Left lung (tissue), 10 donors: ENCODE measurements around the gene CFAP91. TPM values are rescaled to one million over a fixed set of nuclear protein-coding genes. Genes with fewer than 3 reads are reported as not detected.

Experiments
- ATAC-seq: fragments of 200-7000 bp; cut with Tn5 transposase; one replicate; pipeline ENCODE4 v1.9.1; 2020; ENCODE audit warnings: moderate library complexity
- DNase-seq, 4 donors: peaks; one replicate each; pipeline ENCODE4 v3.0.0-alpha.2; 2013 to 2020
- H3K27ac ChIP-seq, 2 donors: fragments of 200-600 bp; sonication (generic) in 1 of 2; one replicate each; pipeline versions ENCODE4 v1.5.0 to v1.8.0; 2020 to 2021
- H3K27me3 ChIP-seq, 2 donors: fragments of 200-600 bp; sonication (generic) in 1 of 2; one replicate each; pipeline versions ENCODE4 v1.5.0 to v1.8.0; 2020 to 2021
- H3K36me3 ChIP-seq, 2 donors: fragments of 200-600 bp; sonication (generic) in 1 of 2; one replicate each; pipeline versions ENCODE4 v1.5.0 to v1.8.0; 2020 to 2021
- H3K4me1 ChIP-seq, 2 donors: fragments of 200-600 bp; one replicate each; pipeline ENCODE4 v1.8.0; 2021
- H3K4me3 ChIP-seq, 2 donors: fragments of 200-600 bp; sonication (generic) in 1 of 2; one replicate each; pipeline versions ENCODE4 v1.5.0 to v1.8.0; 2020 to 2021; ENCODE audit warnings: mild to moderate bottlenecking in 1 of 2
- H3K9me3 ChIP-seq, 2 donors: fragments of 200-600 bp; sonication (generic) in 1 of 2; one replicate each; pipeline versions ENCODE4 v1.5.0 to v1.8.0; 2020 to 2021
- CTCF ChIP-seq, 2 donors: fragments of 200-600 bp; sonication (generic) in 1 of 2; IDR thresholded peaks; one replicate each; pipeline versions ENCODE4 v1.5.0 to v1.8.0; 2021; ENCODE audit warnings: antibody characterized with exemption in 2 of 2
- intact Hi-C, 2 donors: fragments of 100-400 bp; cut with DNase I; formaldehyde crosslinking; loops; one replicate each; pipeline versions ENCODE4 v1.11.2 to v1.14.2; 2022
- polyA plus RNA-seq, 6 donors: library from polyadenylated mRNA; unstranded; fragments of 120-200 nt; gene quantifications; one replicate each; pipeline ENCODE4 v1.2.1, GENCODE V29; 2013; ENCODE audit not compliant: insufficient read length in 6 of 6
- total RNA-seq, 2 donors: library from RNA; stranded (reverse); fragmentation: NEBNext Ultra II Directional; extraction: Animal tissue kit (Norgen Biotek cat#: 25700); gene quantifications; one replicate each; pipeline ENCODE4 v1.2.1, GENCODE V29; 2021
- donor health status: DM: no; HTN: yes; CAD: no.
- donor health status: DM: no; HTN: no; CAD: no.

CFAP91 gene
- total and polyA plus RNA-seq, 8 donors, result 1.1 to 12.9 (median 7.7) TPM

GRCh38 chr3:119664370-119664769 is 38.5 kb upstream of the CFAP91 start:
- no peak for TF ChIP-seq CTCF (IDR thresholded peaks at IDR 0.05)
- ATAC-seq, result no peak
- no peak overlapping the region for H3K27ac ChIP-seq

GRCh38 chr3:119664850-119665379 is 37.9 kb upstream of the CFAP91 start:
- Histone ChIP-seq H3K9me3 (no peaks in the 10 kb centered on the region), H3K4me1 (peaks cover 7 to 19% of the 10 kb centered on the region in 2 donors), H3K27ac (no peak overlapping the region), H3K36me3 (peaks cover 0 to 31% of the 10 kb centered on the region in 2 donors), H3K27me3 (no peaks in the 10 kb centered on the region), H3K4me3 (no peak overlapping the region)
- TF ChIP-seq CTCF (IDR thresholded peaks at IDR 0.05), result no peak
- DNase-seq (no peak), ATAC-seq (no peak)
- intact Hi-C loops, result no loop called here

More at GRCh38 chr3:119664370-119664769, 38.5 kb upstream of the CFAP91 start:
- H3K4me1 ChIP-seq, result peaks cover 7 to 16% of the 10 kb centered on the region in 2 donors
- H3K27me3 ChIP-seq, result no peaks in the 10 kb centered on the region
- no peak for DNase-seq
- H3K4me3 ChIP-seq, result no peak overlapping the region
- no peaks in the 10 kb centered on the region for H3K9me3 ChIP-seq
- H3K36me3 ChIP-seq, result peaks cover 0 to 25% of the 10 kb centered on the region in 2 donors
- intact Hi-C loops, result no loop called here

- Histone ChIP-seq H3K9me3 (no peaks in the 10 kb centered on the region), H3K4me3 (no peak overlapping the region), H3K4me1 (peaks cover 7 to 21% of the 10 kb centered on the region in 2 donors), H3K27me3 (no peaks in the 10 kb centered on the region), H3K36me3 (peaks cover 0 to 38% of the 10 kb centered on the region in 2 donors), H3K27ac (no peak overlapping the region)
- DNase-seq (no peak), ATAC-seq (no peak)
- intact Hi-C loops, result no loop called here
- TF ChIP-seq CTCF (IDR thresholded peaks at IDR 0.05), result no peak
Observed at GRCh38 chr3:119665954-119666559, 36.8 kb upstream of the CFAP91 start.

GRCh38 chr3:119669906-119670570 is 32.8 kb upstream of the CFAP91 start:
- no peak overlapping the region for H3K4me3 ChIP-seq
- DNase-seq (no peak), ATAC-seq (no peak)
- peaks cover 3 to 10% of the 10 kb centered on the region in 2 donors for H3K4me1 ChIP-seq
- no peaks in the 10 kb centered on the region for H3K27me3 ChIP-seq
- TF ChIP-seq CTCF (IDR thresholded peaks at IDR 0.05), result no peak
- peaks cover 0 to 76% of the 10 kb centered on the region in 2 donors for H3K36me3 ChIP-seq
- H3K9me3 ChIP-seq, result no peaks in the 10 kb centered on the region
- H3K27ac ChIP-seq, result peak overlapping the region in 1 of 2 donors; percentile 56
- intact Hi-C loops, result loop anchor here in 1 of 2 donors (10.0 kb wide), 1 partner anchor 75 kb away; the partner anchor contains the start of gene PLA1A

- intact Hi-C loops, result loop anchor here in 1 of 2 donors (10.0 kb wide), 1 partner anchor 78 kb away; the partner anchor contains the start of gene PLA1A
- no peak overlapping the region for H3K4me3 ChIP-seq
- peaks cover 13 to 26% of the 10 kb centered on the region in 2 donors for H3K4me1 ChIP-seq
- no peak for TF ChIP-seq CTCF (IDR thresholded peaks at IDR 0.05)
- ATAC-seq (no peak), DNase-seq (no peak)
- no peak overlapping the region for H3K27ac ChIP-seq
- peaks cover 0 to 67% of the 10 kb centered on the region in 2 donors for H3K36me3 ChIP-seq
- H3K27me3 ChIP-seq, result no peaks in the 10 kb centered on the region
- no peaks in the 10 kb centered on the region for H3K9me3 ChIP-seq
Observed at GRCh38 chr3:119672776-119673175, 30.0 kb upstream of the CFAP91 start.
